IMR-90 (cell line): ENCODE measurements around the gene MLIP. TPM values are rescaled to one million over a fixed set of nuclear protein-coding genes. Genes with fewer than 3 reads are reported as not detected.

ENCODE experiments used
- ATAC-seq: fragments of 200-7000 bp; cut with Tn5 transposase; 2 replicates; pipeline ENCODE4 v1.9.1; 2020; ENCODE audit warnings: low read depth, mild to moderate bottlenecking, moderate library complexity
- BruUV-seq: library from RNA; stranded (reverse); fragments of 400-500 nt; replicated peaks from 2 replicates; lab custom pipeline; 2021; lab: Mats Ljungman, UMichigan
- CTCF ChIA-PET: fragments of 300-600 bp; formaldehyde crosslinking; extraction: SDS; loops from one replicate; lab custom pipeline; 2021; ENCODE audit warnings: antibody characterized with exemption; lab: Yijun Ruan, JAX
- POLR2A ChIA-PET: fragments of 300-600 bp; sonication (Branson Sonifier 250); formaldehyde crosslinking; loops from one replicate; lab custom pipeline; 2022; ENCODE audit warnings: antibody characterized with exemption; ENCODE audit not compliant: unreplicated experiment; lab: Charles Lee
- DNase-seq: peaks from one replicate; pipeline ENCODE4 v3.0.0; 2013
- H2AFZ ChIP-seq: replicated peaks from 2 replicates; pipeline ENCODE3; 2013; ENCODE audit warnings: low read length, mild to moderate bottlenecking; ENCODE audit not compliant: poor library complexity
- H2AK5ac ChIP-seq: 2 replicates; pipeline ENCODE4 v1.6.1; 2013; ENCODE audit warnings: low read depth, low read length, inconsistent platforms
- H2AK9ac ChIP-seq: replicated peaks from 2 replicates; pipeline ENCODE3; 2013; ENCODE audit warnings: mild to moderate bottlenecking, low read depth, low read length, moderate library complexity; ENCODE audit not compliant: poor library complexity
- H2BK120ac ChIP-seq: 2 replicates; pipeline ENCODE4 v1.6.1; 2013; ENCODE audit warnings: low read depth, low read length, inconsistent platforms
- H2BK15ac ChIP-seq: 3 replicates; pipeline ENCODE4 v1.6.1; 2013; ENCODE audit warnings: low read depth, low read length, inconsistent platforms
- H2BK20ac ChIP-seq: 2 replicates; pipeline ENCODE4 v1.6.1; 2013; ENCODE audit warnings: low read depth, mild to moderate bottlenecking, inconsistent platforms, low read length, moderate library complexity
- H2BK5ac ChIP-seq: 2 replicates; pipeline ENCODE4 v1.6.1; 2013; ENCODE audit warnings: mild to moderate bottlenecking, low read depth, low read length, inconsistent platforms; ENCODE audit not compliant: poor library complexity, severe bottlenecking
- H3K14ac ChIP-seq: replicated peaks from 2 replicates; pipeline ENCODE4 v1.6.1; 2013; ENCODE audit warnings: low read depth, low read length, inconsistent platforms
- H3K18ac ChIP-seq: 2 replicates; pipeline ENCODE4 v1.6.1; 2013; ENCODE audit warnings: low read depth, low read length, control low read depth
- H3K23ac ChIP-seq: 2 replicates; pipeline ENCODE4 v1.6.1; 2013; ENCODE audit warnings: low read depth, low read length, inconsistent platforms
- H3K27ac ChIP-seq: 2 replicates; pipeline ENCODE4 v1.5.1; 2013; ENCODE audit warnings: mild to moderate bottlenecking, control low read depth, low read length; ENCODE audit not compliant: insufficient read depth
- H3K27me3 ChIP-seq: 2 replicates; pipeline ENCODE4 v1.6.1; 2013; ENCODE audit warnings: low read length; ENCODE audit not compliant: control insufficient read depth, insufficient read depth
- H3K36me3 ChIP-seq: 2 replicates; pipeline ENCODE4 v1.6.1; 2013; ENCODE audit warnings: low read length, mixed read lengths; ENCODE audit not compliant: control insufficient read depth, insufficient read depth
- H3K4ac ChIP-seq: 2 replicates; pipeline ENCODE4 v1.6.1; 2013; ENCODE audit warnings: low read depth, low read length, inconsistent platforms
- H3K4me1 ChIP-seq: 2 replicates; pipeline ENCODE4 v1.6.1; 2013; ENCODE audit warnings: low read length, mixed read lengths; ENCODE audit not compliant: control insufficient read depth, insufficient read depth
- H3K4me2 ChIP-seq: 2 replicates; pipeline ENCODE4 v1.6.1; 2013; ENCODE audit warnings: low read depth, mild to moderate bottlenecking, control low read depth, low read length, moderate library complexity
- H3K4me3 ChIP-seq: 2 replicates; pipeline ENCODE4 v1.5.1; 2013; ENCODE audit warnings: low read depth, mild to moderate bottlenecking, control low read depth, low read length, moderate library complexity; ENCODE audit not compliant: insufficient read depth
- H3K56ac ChIP-seq: 2 replicates; pipeline ENCODE4 v1.6.1; 2013; ENCODE audit warnings: low read length, inconsistent platforms; ENCODE audit not compliant: insufficient read depth; ENCODE audit errors: extremely low read depth
- H3K79me1 ChIP-seq, 2 experiments: 2 replicates each; pipeline ENCODE4 v1.6.1; 2013; ENCODE audit warnings: low read length in 2 of 2, inconsistent platforms in 1 of 2, low read depth in 1 of 2
- H3K9ac ChIP-seq: 2 replicates; pipeline ENCODE4 v1.6.1; 2013; ENCODE audit warnings: low read depth, low read length, control low read depth
- H3K9me1 ChIP-seq: 2 replicates; pipeline ENCODE4 v1.6.1; 2013; ENCODE audit warnings: low read length, inconsistent platforms; ENCODE audit not compliant: insufficient read depth
- H3K9me3 ChIP-seq: 2 replicates; pipeline ENCODE4 v1.6.1; 2013; ENCODE audit warnings: low read length; ENCODE audit not compliant: control insufficient read depth, insufficient read depth
- H4K20me1 ChIP-seq: 2 replicates; pipeline ENCODE4 v1.6.1; 2013; ENCODE audit warnings: low read length, inconsistent platforms; ENCODE audit not compliant: insufficient read depth
- H4K5ac ChIP-seq: 2 replicates; pipeline ENCODE4 v1.6.1; 2013; ENCODE audit warnings: mild to moderate bottlenecking, low read depth, low read length, control low read depth
- H4K8ac ChIP-seq, 2 experiments: 2 replicates each; pipeline ENCODE4 v1.6.1; 2013; ENCODE audit warnings: low read depth in 2 of 2, low read length in 2 of 2, control low read depth in 1 of 2, inconsistent platforms in 1 of 2
- H4K91ac ChIP-seq: 2 replicates; pipeline ENCODE4 v1.6.1; 2013; ENCODE audit warnings: low read depth, low read length, inconsistent platforms; ENCODE audit not compliant: insufficient read depth
- BHLHE40 ChIP-seq: fragments of 150-350 bp; IDR thresholded peaks from 2 replicates; pipeline ENCODE4 v1.6.1; 2016; ENCODE audit warnings: mild to moderate bottlenecking, low read depth, low read length
- POLR2A ChIP-seq: IDR thresholded peaks from 2 replicates; pipeline ENCODE4 v1.6.1; 2012; ENCODE audit warnings: mild to moderate bottlenecking, low read depth, low read length
- RAD21 ChIP-seq: IDR thresholded peaks from 2 replicates; pipeline ENCODE4 v1.6.1; 2012; ENCODE audit warnings: low read length, improper control_type of control experiment
- dilution Hi-C: fragments of 300-500 bp; cut with HindIII; formaldehyde crosslinking; loops from one replicate; pipeline ENCODE4 v1.14.3; 2018; ENCODE audit warnings: low sequenced_read_pairs; ENCODE audit not compliant: unreplicated experiment
- in situ Hi-C: fragments of 300-500 bp; cut with MboI; formaldehyde crosslinking; loops from 3 replicates; pipeline ENCODE4 v1.14.3; 2019; ENCODE audit warnings: low sequenced_read_pairs, inconsistent platforms, mixed read lengths
- intact Hi-C: fragments of 100-400 bp; cut with micrococcal nuclease; formaldehyde crosslinking; loops from 2 replicates; pipeline ENCODE4 v1.10.0; 2022
- polyA plus RNA-seq, 3 experiments: library from polyadenylated mRNA; depleted of rRNA; stranded (reverse); fragments of >200 nt; gene quantifications; 2 replicates each; pipeline ENCODE4 v1.2.3, GENCODE V29; 2012; ENCODE audit warnings: low replicate concordance in 1 of 3
- total RNA-seq: library from RNA; depleted of rRNA; stranded (reverse); fragments of >200 nt; gene quantifications from 2 replicates; pipeline ENCODE4 v1.2.3, GENCODE V29; 2012

Gene MLIP
- total and polyA plus RNA-seq, 2 of the 4 experiments (the other 2 are of a cell fraction) = not detected

- ChIA-PET POLR2A (no interaction called here), CTCF (no interaction called here)
- no peak overlapping the region for H4K91ac ChIP-seq
- no peaks in the 10 kb centered on the region for H3K9me3 ChIP-seq
- H4K8ac ChIP-seq = no peak overlapping the region
- H3K27me3 ChIP-seq = peaks cover 3% of the 10 kb centered on the region; the same call in 1 of the 2 replicates
- H2AFZ ChIP-seq = no peak overlapping the region
- H3K4me2 ChIP-seq = no peak overlapping the region
- no peak overlapping the region for H3K9ac ChIP-seq
- dilution Hi-C loops (no loop called here), in situ Hi-C loops (no loop called here), intact Hi-C loops (no loop called here)
- H2BK120ac ChIP-seq = no peak overlapping the region
- no peak overlapping the region for H2AK5ac ChIP-seq
- no peak for DNase-seq
- ATAC-seq = no peak
- H3K4me1 ChIP-seq = no peaks in the 10 kb centered on the region
- no peak overlapping the region for H3K4me3 ChIP-seq
- no peak overlapping the region for H3K27ac ChIP-seq
- no peak overlapping the region for H3K14ac ChIP-seq
- H4K5ac ChIP-seq = no peak overlapping the region
- H2BK15ac ChIP-seq = no peak overlapping the region
- H2BK5ac ChIP-seq = no peak overlapping the region
- no peak overlapping the region for H3K4ac ChIP-seq
- no peak overlapping the region for H3K56ac ChIP-seq
- no TSS peak for BruUV-seq
- no peaks in the 10 kb centered on the region for H3K36me3 ChIP-seq
- H3K9me1 ChIP-seq = no peaks in the 10 kb centered on the region
- TF ChIP-seq BHLHE40 = no peak
- TF ChIP-seq POLR2A = no peak
- TF ChIP-seq RAD21 = no peak
- H2BK20ac ChIP-seq = no peak overlapping the region
- H4K20me1 ChIP-seq = no peaks in the 10 kb centered on the region
- no peaks in the 10 kb centered on the region for H3K79me1 ChIP-seq
- no peak overlapping the region for H3K18ac ChIP-seq
- no peak overlapping the region for H3K23ac ChIP-seq
- H2AK9ac ChIP-seq = no peak overlapping the region
Observed at GRCh38 chr6:54108271-54108670, 3.0 kb upstream of the MLIP start.
